H9 (cell line): ENCODE data around the gene SPRR5. TPM values are rescaled to one million over a fixed set of nuclear protein-coding genes. Genes with fewer than 3 reads are reported as not detected.

Experiments used
- DNase-seq: peaks from one replicate; pipeline ENCODE4 v3.0.0-alpha.2; 2017
- H2AFZ ChIP-seq: one replicate; pipeline ENCODE4 v1.6.1; 2013; ENCODE audit warnings: mild to moderate bottlenecking, low read length, control low read depth, moderate library complexity
- H2AK5ac ChIP-seq: 2 replicates; pipeline ENCODE4 v1.6.1; 2013; ENCODE audit warnings: low read length, control low read depth, mixed read lengths; ENCODE audit not compliant: insufficient read length
- H2BK120ac ChIP-seq: one replicate; pipeline ENCODE4 v1.6.1; 2013; ENCODE audit warnings: low read depth, mild to moderate bottlenecking, low read length, control low read depth, inconsistent platforms; ENCODE audit not compliant: poor library complexity, severe bottlenecking
- H2BK12ac ChIP-seq: 2 replicates; pipeline ENCODE4 v1.6.1; 2013; ENCODE audit warnings: low read length, control low read depth, mixed read lengths, low read depth; ENCODE audit not compliant: insufficient read length
- H2BK15ac ChIP-seq: 2 replicates; pipeline ENCODE4 v1.6.1; 2013; ENCODE audit warnings: low read depth, low read length, control low read depth
- H2BK20ac ChIP-seq: one replicate; pipeline ENCODE4 v1.6.1; 2013; ENCODE audit warnings: low read depth, mild to moderate bottlenecking, low read length, control low read depth, inconsistent platforms; ENCODE audit not compliant: poor library complexity, severe bottlenecking
- H2BK5ac ChIP-seq: 2 replicates; pipeline ENCODE4 v1.6.1; 2013; ENCODE audit warnings: low read length, control low read depth, mixed read lengths; ENCODE audit not compliant: insufficient read length
- H3K14ac ChIP-seq: 2 replicates; pipeline ENCODE4 v1.6.1; 2013; ENCODE audit warnings: low read length, control low read depth; ENCODE audit not compliant: insufficient read depth
- H3K18ac ChIP-seq: 2 replicates; pipeline ENCODE4 v1.6.1; 2013; ENCODE audit warnings: low read depth, mild to moderate bottlenecking, mixed read lengths, low read length, control low read depth; ENCODE audit not compliant: insufficient read length
- H3K23ac ChIP-seq: 2 replicates; pipeline ENCODE4 v1.6.1; 2013; ENCODE audit warnings: low read length, control low read depth, mixed read lengths, low read depth; ENCODE audit not compliant: insufficient read length
- H3K23me2 ChIP-seq: 2 replicates; pipeline ENCODE4 v1.6.1; 2013; ENCODE audit warnings: low read depth, mild to moderate bottlenecking, mixed read lengths, low read length, control low read depth; ENCODE audit not compliant: insufficient read length, poor library complexity, severe bottlenecking
- H3K27ac ChIP-seq: 2 replicates; pipeline ENCODE4 v1.5.1; 2013; ENCODE audit warnings: low read length, control low read depth, mixed read lengths, low read depth; ENCODE audit not compliant: insufficient read length
- H3K27me3 ChIP-seq: 2 replicates; pipeline ENCODE4 v1.6.1; 2013; ENCODE audit warnings: low read length, control low read depth, inconsistent platforms; ENCODE audit not compliant: insufficient read depth
- H3K4ac ChIP-seq: 2 replicates; pipeline ENCODE4 v1.6.1; 2013; ENCODE audit warnings: low read depth, mild to moderate bottlenecking, control low read depth, inconsistent platforms, low read length, moderate library complexity
- H3K4me1 ChIP-seq: 2 replicates; pipeline ENCODE4 v1.6.1; 2013; ENCODE audit warnings: low read length, control low read depth, inconsistent platforms; ENCODE audit not compliant: insufficient read depth
- H3K4me2 ChIP-seq: 2 replicates; pipeline ENCODE4 v1.6.1; 2013; ENCODE audit warnings: low read length, control low read depth, mixed read lengths; ENCODE audit not compliant: insufficient read length, insufficient read depth
- H3K56ac ChIP-seq: 2 replicates; pipeline ENCODE4 v1.6.1; 2013; ENCODE audit warnings: low read depth, mild to moderate bottlenecking, mixed read lengths, low read length, control low read depth; ENCODE audit not compliant: insufficient read length
- H3K79me1 ChIP-seq: 2 replicates; pipeline ENCODE4 v1.6.1; 2013; ENCODE audit warnings: low read depth, mild to moderate bottlenecking, moderate library complexity, low read length, control low read depth, inconsistent platforms; ENCODE audit not compliant: insufficient read depth, poor library complexity, severe bottlenecking
- H3K79me2 ChIP-seq: 2 replicates; pipeline ENCODE4 v1.6.1; 2013; ENCODE audit warnings: low read length, control low read depth, inconsistent platforms; ENCODE audit not compliant: insufficient read depth
- H3K9ac ChIP-seq: 2 replicates; pipeline ENCODE4 v1.6.1; 2013; ENCODE audit warnings: low read length, control low read depth, mixed read lengths; ENCODE audit not compliant: insufficient read length; ENCODE audit errors: extremely low read depth
- H3K9me3 ChIP-seq: one replicate; pipeline ENCODE4 v1.6.1; 2013; ENCODE audit warnings: low read depth, low read length, inconsistent platforms; ENCODE audit not compliant: control insufficient read depth
- H3T11ph ChIP-seq: one replicate; pipeline ENCODE4 v1.6.1; 2013; ENCODE audit warnings: mild to moderate bottlenecking, low read length, control low read depth, inconsistent platforms
- H4K20me1 ChIP-seq: one replicate; pipeline ENCODE4 v1.6.1; 2013; ENCODE audit not compliant: control insufficient read depth, insufficient read length, insufficient read depth
- H4K5ac ChIP-seq: 2 replicates; pipeline ENCODE4 v1.6.1; 2013; ENCODE audit warnings: low read depth, mild to moderate bottlenecking, mixed read lengths, low read length, control low read depth; ENCODE audit not compliant: insufficient read length
- H4K8ac ChIP-seq: replicated peaks from 2 replicates; pipeline ENCODE4 v1.6.1; 2013; ENCODE audit warnings: low read length, control low read depth, mixed read lengths, low read depth; ENCODE audit not compliant: insufficient read length
- H4K91ac ChIP-seq: 2 replicates; pipeline ENCODE4 v1.6.1; 2013; ENCODE audit warnings: low read depth, mild to moderate bottlenecking, moderate library complexity, mixed read lengths, low read length, control low read depth; ENCODE audit not compliant: insufficient read length
- H3K27ac Mint-ChIP-seq, 3 experiments: 2 replicates in 2 of 3; 3 replicates in 1 of 3; pipeline ENCODE4 v1.8.0; 2020 to 2021; ENCODE audit warnings: mixed read lengths in 3 of 3, mild to moderate bottlenecking in 1 of 3, moderate library complexity in 1 of 3
- H3K27me3 Mint-ChIP-seq: 2 replicates; pipeline ENCODE4 v1.8.0; 2021; ENCODE audit warnings: low read depth, mild to moderate bottlenecking, moderate library complexity, mixed read lengths
- H3K36me3 Mint-ChIP-seq, 3 experiments: 2 replicates in 2 of 3; 3 replicates in 1 of 3; pipeline ENCODE4 v1.8.0; 2020 to 2021; ENCODE audit warnings: low read depth in 3 of 3, mixed read lengths in 3 of 3; ENCODE audit not compliant: insufficient read depth in 1 of 3
- H3K4me1 Mint-ChIP-seq, 2 experiments: 2 replicates each; pipeline ENCODE4 v1.8.0; 2020; ENCODE audit warnings: mixed read lengths in 2 of 2
- H3K4me3 Mint-ChIP-seq, 2 experiments: 2 replicates in 1 of 2; 3 replicates in 1 of 2; pipeline ENCODE4 v1.8.0; 2020 to 2021; ENCODE audit warnings: mild to moderate bottlenecking in 2 of 2, mixed read lengths in 2 of 2, moderate library complexity in 1 of 2
- H3K9me3 Mint-ChIP-seq, 2 experiments: 2 replicates in 1 of 2; 3 replicates in 1 of 2; pipeline ENCODE4 v1.8.0; 2020; ENCODE audit warnings: mild to moderate bottlenecking in 2 of 2, mixed read lengths in 2 of 2, moderate library complexity in 1 of 2
- CTCF ChIP-seq: fragments of 200-600 bp; sonication (generic); conservative IDR thresholded peaks from 3 replicates; pipeline ENCODE4 v1.8.0; 2021; ENCODE audit warnings: antibody characterized with exemption, mild to moderate bottlenecking
- WGBS: extraction: QIAGEN DNeasy Blood & Tissue Kit; methylation state at CpG from one replicate; pipeline ENCODE4 v1.1.7; 2013; ENCODE audit warnings: missing lambda C conversion rate, low lambda C conversion rate, mixed read lengths; ENCODE audit not compliant: insufficient read length; ENCODE audit errors: extremely low coverage; 5-methylcytosine and 5-hydroxymethylcytosine counted together
- total RNA-seq: library from RNA; stranded (reverse); gene quantifications from 2 replicates; pipeline ENCODE4 v1.2.1, GENCODE V29; 2021

SPRR5 gene
- total RNA-seq, 1 experiment from 2014 or later: not detected

GRCh38 chr1:152912900-152913299, 34.1 kb upstream of the SPRR5 start:
- Histone ChIP-seq H3K18ac (no peak overlapping the region), H4K8ac (no peak overlapping the region), H3K23ac (no peak overlapping the region), H3K27ac (no peak overlapping the region), H3K9ac (no peak overlapping the region), H2AFZ (no peak overlapping the region), H2BK15ac (no peak overlapping the region), H3K4ac (no peak overlapping the region), H2BK12ac (no peak overlapping the region), H3K79me1 (no peaks in the 10 kb centered on the region), H3K4me1 (no peaks in the 10 kb centered on the region), H2BK5ac (no peak overlapping the region), H4K5ac (peak overlapping the region; percentile 63), H3T11ph (no peak overlapping the region), H3K9me3 (no peaks in the 10 kb centered on the region), H3K4me2 (no peak overlapping the region), H3K56ac (no peak overlapping the region), H4K20me1 (no peaks in the 10 kb centered on the region), H3K14ac (no peak overlapping the region), H2AK5ac (no peak overlapping the region), H2BK20ac (no peak overlapping the region), H3K79me2 (no peaks in the 10 kb centered on the region), H2BK120ac (no peak overlapping the region), H4K91ac (no peak overlapping the region), H3K23me2 (no peaks in the 10 kb centered on the region), H3K27me3 (no peaks in the 10 kb centered on the region)
- H3K4me3 Mint-ChIP-seq: no peak overlapping the region
- no peaks in the 10 kb centered on the region for H3K4me1 Mint-ChIP-seq
- no peak for DNase-seq
- H3K27ac Mint-ChIP-seq: no peak overlapping the region
- TF ChIP-seq CTCF: no peak
- peaks cover 3 to 18% (median 5%) of the 10 kb centered on the region in 3 experiments; a peak in 4 of 7 replicates for H3K36me3 Mint-ChIP-seq
- peaks cover 62 to 81% of the 10 kb centered on the region in 2 experiments for H3K9me3 Mint-ChIP-seq
- peaks cover 8% of the 10 kb centered on the region for H3K27me3 Mint-ChIP-seq
- WGBS: no CpG with 5 or more reads among the region's 5 CpGs
